CD4-positive, alpha-beta T cell treated with Interferon alpha-2 for 1 hour (primary cell): Measurements from ENCODE around the gene DNTTIP2.
"Not testable (repeated sequence)": the region's sequence is repeated elsewhere in the genome, so short reads cannot be mapped to it uniquely, and the experiment has no call there.

Experiments used
- DNase-seq, 2 donors: peaks; one replicate each; pipeline ENCODE4 v3.0.0-alpha.2; 2020 to 2022

DNTTIP2 gene

GRCh38 chr1:93840956-93841482 is 38.0 kb downstream of the DNTTIP2 start:
- no peak for DNase-seq

- DNase-seq: no peak
Measured at GRCh38 chr1:93839753-93840152, 39.3 kb downstream of the DNTTIP2 start.

GRCh38 chr1:93839307-93839706 is 39.7 kb downstream of the DNTTIP2 start:
- DNase-seq: no peak

GRCh38 chr1:93837961-93838360 is 41.0 kb downstream of the DNTTIP2 start:
- DNase-seq: no peak

- not testable (repeated sequence) for DNase-seq
Measured at GRCh38 chr1:93833293-93833692, 45.7 kb downstream of the DNTTIP2 start.

GRCh38 chr1:93829061-93829460 is 49.9 kb downstream of the DNTTIP2 start:
- DNase-seq: no peak

- DNase-seq: no peak
Measured at GRCh38 chr1:93828367-93828755, 50.6 kb downstream of the DNTTIP2 start.

- DNase-seq: no peak
Measured at GRCh38 chr1:93827633-93828366, 51.2 kb downstream of the DNTTIP2 start.

- no peak for DNase-seq
Measured at GRCh38 chr1:93827128-93827527, 51.9 kb downstream of the DNTTIP2 start.

- DNase-seq: no peak
Measured at GRCh38 chr1:93824834-93825233, 54.2 kb downstream of the DNTTIP2 start.

GRCh38 chr1:93822730-93823425 is 56.1 kb downstream of the DNTTIP2 start:
- DNase-seq: no peak

GRCh38 chr1:93821423-93822144 is 57.4 kb downstream of the DNTTIP2 start:
- no peak for DNase-seq

- DNase-seq: no peak
Measured at GRCh38 chr1:93820554-93821422, 58.2 kb downstream of the DNTTIP2 start.

GRCh38 chr1:93818570-93818959 is 60.4 kb downstream of the DNTTIP2 start:
- no peak for DNase-seq

- peak in 1 of 2 donors; percentile 28 for DNase-seq
Measured at GRCh38 chr1:93817819-93818569, 61.0 kb downstream of the DNTTIP2 start.

- no peak for DNase-seq
Measured at GRCh38 chr1:93816970-93817678, 61.9 kb downstream of the DNTTIP2 start.
